ENCODE measurements around the gene BABAM1.

Gene BABAM1

GRCh38 chr19:17327068-17327653 lies 59.9 kb downstream of the BABAM1 start:
- Histone ChIP-seq H3K27ac (ENCODE audit: low read depth, low read length) (peak overlapping the region; percentile 86), H3K4me3 (ENCODE audit: low read length) (peak overlapping the region; percentile 71), H3K9me3 (ENCODE audit: insufficient read depth, low read depth, low read length) (no peaks in the 10 kb centered on the region), H3K27me3 (ENCODE audit: insufficient read depth, low read length) (peaks cover 7% of the 10 kb centered on the region), H3K9ac (ENCODE audit: low read depth, low read length) (peak overlapping the region; percentile 54), H3K36me3 (ENCODE audit: insufficient read depth, low read length) (peaks cover 17% of the 10 kb centered on the region), H3K4me1 (ENCODE audit: insufficient read depth, low read length) (0 out of 2 replicates have a peak, but pooled peaks cover 4% of the 10 kb centered on the region)
- WGBS: 66% methylated on average over 27 of the region's 27 CpGs

GRCh38 chr19:17327654-17328516 lies 60.6 kb downstream of the BABAM1 start:
- Histone ChIP-seq H3K27ac (ENCODE audit: low read depth, low read length) (peak overlapping the region; percentile 86), H3K9me3 (ENCODE audit: insufficient read depth, low read depth, low read length) (no peaks in the 10 kb centered on the region), H3K4me3 (ENCODE audit: low read length) (peak overlapping the region; percentile 71), H3K4me1 (ENCODE audit: insufficient read depth, low read length) (0 out of 2 replicates have a peak, but pooled peaks cover 4% of the 10 kb centered on the region), H3K27me3 (ENCODE audit: insufficient read depth, low read length) (peaks cover 7% of the 10 kb centered on the region), H3K9ac (ENCODE audit: low read depth, low read length) (peak overlapping the region; percentile 83), H3K36me3 (ENCODE audit: insufficient read depth, low read length) (peaks cover 19% of the 10 kb centered on the region)
- 3% methylated on average over 62 of the region's 64 CpGs for WGBS

Data from HUES64 (cell line).